ENCODE data around the gene STK35. TPM values are rescaled to one million over a fixed set of nuclear protein-coding genes. Genes with fewer than 3 reads are reported as not detected.

Gene STK35
- polyA plus RNA-seq = 1 to 10 TPM; 3.2 to 7.6 (median 4.5) TPM

GRCh38 chr20:2101057-2101864, at the start of gene STK35:
Gene STK35, plus strand, starts transcription at chr20:2101827. Its CDS starts 55 bp downstream, at chr20:2101882.
- DNase-seq = no peak
- Mint-ChIP-seq H3K36me3 (no peaks in the 10 kb centered on the region), H3K4me1 (peaks cover 40 to 41% of the 10 kb centered on the region in 2 donors), H3K27me3 (ENCODE audit: low read depth in 3 of 3) (peaks cover 6 to 13% (median 12%) of the 10 kb centered on the region in 3 donors), H3K27ac (peak within 1 kb of the TSS; percentile 97 to 100 (median 100)), H3K9me3 (no peaks in the 10 kb centered on the region), H3K4me3 (peak within 1 kb of the TSS; percentile 90 to 96 (median 94))

- no peak for DNase-seq
- Mint-ChIP-seq H3K36me3 (no peaks in the 10 kb centered on the region), H3K4me1 (no peaks in the 10 kb centered on the region), H3K27me3 (ENCODE audit: low read depth in 3 of 3) (peaks cover 3 to 15% (median 5%) of the 10 kb centered on the region in 3 donors), H3K4me3 (no peak overlapping the region), H3K27ac (no peak overlapping the region), H3K9me3 (no peaks in the 10 kb centered on the region)
Observed at GRCh38 chr20:2051946-2052345, 49.7 kb upstream of the STK35 start.

GRCh38 chr20:2052741-2053140, 48.9 kb upstream of the STK35 start:
- peaks cover 0 to 2% (median 0%) of the 10 kb centered on the region in 6 donors for H3K9me3 Mint-ChIP-seq
- DNase-seq = no peak
- no peaks in the 10 kb centered on the region for H3K36me3 Mint-ChIP-seq
- peaks cover 7 to 17% (median 7%) of the 10 kb centered on the region in 3 donors for H3K27me3 Mint-ChIP-seq (ENCODE audit: low read depth in 3 of 3)
- no peak overlapping the region for H3K4me3 Mint-ChIP-seq
- no peak overlapping the region for H3K27ac Mint-ChIP-seq
- H3K4me1 Mint-ChIP-seq = no peaks in the 10 kb centered on the region

DNA sequence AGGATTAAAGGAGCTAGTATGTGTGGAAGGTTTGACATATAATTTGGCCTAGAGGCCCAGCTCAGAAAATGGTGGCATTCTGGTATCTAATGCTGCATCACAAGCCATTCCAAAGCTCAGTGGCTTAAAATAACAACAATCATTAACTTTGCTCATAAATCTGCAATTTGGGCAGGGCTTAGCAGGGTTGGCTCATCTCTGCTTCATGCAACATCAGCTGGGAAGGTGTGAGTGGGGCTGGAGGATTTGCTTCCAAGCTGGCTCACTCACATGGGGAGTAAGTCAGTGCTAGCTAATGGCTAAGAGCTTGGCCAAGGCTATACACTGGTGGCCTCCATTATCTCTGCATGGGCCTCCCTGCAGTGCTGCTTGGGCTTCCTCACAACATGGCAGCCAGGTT, 48.0 kb upstream of the STK35 start:
- no peak for DNase-seq
- Mint-ChIP-seq H3K4me3 (no peak overlapping the region), H3K4me1 (no peaks in the 10 kb centered on the region), H3K27ac (no peak overlapping the region), H3K27me3 (ENCODE audit: low read depth in 3 of 3) (peaks cover 8 to 21% (median 8%) of the 10 kb centered on the region in 3 donors), H3K9me3 (peaks cover 0 to 5% (median under 1%) of the 10 kb centered on the region in 6 donors), H3K36me3 (no peaks in the 10 kb centered on the region)

DNA sequence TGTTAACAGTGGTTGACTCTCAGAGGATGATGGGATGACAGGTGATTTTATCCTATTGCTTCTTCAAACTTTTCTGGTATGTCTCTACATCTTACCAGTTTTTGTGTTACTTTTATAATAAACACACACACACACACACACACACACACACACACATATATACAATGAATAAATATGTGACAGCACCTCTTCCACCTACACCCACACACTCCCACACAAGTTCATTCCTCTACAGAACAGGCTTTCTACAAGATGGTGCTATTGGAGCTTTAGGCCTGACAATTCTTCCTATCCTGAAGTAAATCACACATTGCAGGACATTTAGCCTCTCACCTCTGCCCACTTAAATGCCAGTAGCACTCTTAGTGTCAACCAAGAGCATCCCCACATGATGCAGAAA, 46.7 kb upstream of the STK35 start:
- no peak overlapping the region for H3K4me3 Mint-ChIP-seq
- no peaks in the 10 kb centered on the region for H3K36me3 Mint-ChIP-seq
- no peak overlapping the region for H3K27ac Mint-ChIP-seq
- DNase-seq = no peak
- peaks cover 8 to 18% (median 8%) of the 10 kb centered on the region in 3 donors for H3K27me3 Mint-ChIP-seq (ENCODE audit: low read depth in 3 of 3)
- H3K4me1 Mint-ChIP-seq = no peaks in the 10 kb centered on the region
- peaks cover 0 to 6% (median under 1%) of the 10 kb centered on the region in 6 donors for H3K9me3 Mint-ChIP-seq

- Mint-ChIP-seq H3K27me3 (ENCODE audit: low read depth in 3 of 3) (peaks cover 7 to 13% (median 10%) of the 10 kb centered on the region in 3 donors), H3K36me3 (no peaks in the 10 kb centered on the region), H3K4me3 (no peak overlapping the region), H3K27ac (no peak overlapping the region), H3K4me1 (no peaks in the 10 kb centered on the region), H3K9me3 (peaks cover 0 to 6% (median under 1%) of the 10 kb centered on the region in 6 donors)
- DNase-seq = no peak
Observed at GRCh38 chr20:2059411-2059810, 42.2 kb upstream of the STK35 start.

- H3K4me1 Mint-ChIP-seq = no peaks in the 10 kb centered on the region
- peaks cover 3 to 21% (median 12%) of the 10 kb centered on the region in 3 donors for H3K27me3 Mint-ChIP-seq (ENCODE audit: low read depth in 3 of 3)
- H3K36me3 Mint-ChIP-seq = no peaks in the 10 kb centered on the region
- DNase-seq = no peak
- no peak overlapping the region for H3K27ac Mint-ChIP-seq
- no peaks in the 10 kb centered on the region for H3K9me3 Mint-ChIP-seq
- no peak overlapping the region for H3K4me3 Mint-ChIP-seq
Observed at GRCh38 chr20:2065099-2065498, 36.5 kb upstream of the STK35 start.

GRCh38 chr20:2066461-2067122, 35.0 kb upstream of the STK35 start:
- no peaks in the 10 kb centered on the region for H3K4me1 Mint-ChIP-seq
- peaks cover 3 to 21% (median 16%) of the 10 kb centered on the region in 3 donors for H3K27me3 Mint-ChIP-seq (ENCODE audit: low read depth in 3 of 3)
- no peaks in the 10 kb centered on the region for H3K9me3 Mint-ChIP-seq
- DNase-seq = no peak
- H3K4me3 Mint-ChIP-seq = no peak overlapping the region
- H3K36me3 Mint-ChIP-seq = no peaks in the 10 kb centered on the region
- no peak overlapping the region for H3K27ac Mint-ChIP-seq

DNA sequence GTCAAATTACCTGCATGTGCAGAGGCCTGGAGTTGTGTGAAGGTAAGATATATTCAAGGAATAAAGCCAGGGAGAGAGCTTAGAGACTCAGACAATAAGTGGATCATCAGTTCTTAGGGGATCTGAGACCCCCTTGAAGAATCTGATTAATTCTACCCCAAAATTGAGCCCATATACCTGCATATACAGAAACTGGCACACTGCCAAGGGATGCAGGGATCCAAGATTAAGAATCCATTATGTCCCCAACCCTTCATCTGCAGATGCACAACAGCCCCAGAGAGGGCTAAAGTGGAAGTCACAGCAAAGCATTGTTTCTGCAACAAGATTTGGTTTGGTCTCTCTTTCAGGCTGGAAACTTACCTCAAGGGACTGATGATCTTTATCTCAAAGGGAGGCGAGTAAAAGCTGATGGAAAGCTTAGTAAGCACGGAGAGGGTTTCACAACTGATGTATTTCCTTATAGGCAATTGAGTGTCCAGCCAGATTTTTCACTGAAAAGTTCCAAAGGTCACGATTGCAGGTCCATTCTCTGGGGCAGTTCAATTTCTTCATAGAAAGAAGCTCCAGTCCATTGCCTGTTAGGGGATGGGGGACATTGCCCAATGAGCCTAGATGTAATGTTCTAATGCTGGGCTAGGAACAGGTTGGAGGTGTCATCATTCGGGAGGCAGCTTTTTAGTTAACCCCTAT, 20.9 kb upstream of the STK35 start:
- H3K4me1 Mint-ChIP-seq = no peaks in the 10 kb centered on the region
- H3K9me3 Mint-ChIP-seq = no peaks in the 10 kb centered on the region
- no peak overlapping the region for H3K27ac Mint-ChIP-seq
- H3K27me3 Mint-ChIP-seq (ENCODE audit: low read depth in 3 of 3) = peaks cover 5 to 19% (median 11%) of the 10 kb centered on the region in 3 donors
- no peak for DNase-seq
- no peak overlapping the region for H3K4me3 Mint-ChIP-seq
- no peaks in the 10 kb centered on the region for H3K36me3 Mint-ChIP-seq

GRCh38 chr20:2084703-2085102, 16.9 kb upstream of the STK35 start:
- Mint-ChIP-seq H3K4me1 (no peaks in the 10 kb centered on the region), H3K27me3 (ENCODE audit: low read depth in 3 of 3) (peaks cover 7 to 12% (median 7%) of the 10 kb centered on the region in 3 donors), H3K9me3 (peaks cover 0 to under 1% (median 0%) of the 10 kb centered on the region in 6 donors), H3K4me3 (no peak overlapping the region), H3K36me3 (no peaks in the 10 kb centered on the region), H3K27ac (no peak overlapping the region)
- DNase-seq = no peak

DNA sequence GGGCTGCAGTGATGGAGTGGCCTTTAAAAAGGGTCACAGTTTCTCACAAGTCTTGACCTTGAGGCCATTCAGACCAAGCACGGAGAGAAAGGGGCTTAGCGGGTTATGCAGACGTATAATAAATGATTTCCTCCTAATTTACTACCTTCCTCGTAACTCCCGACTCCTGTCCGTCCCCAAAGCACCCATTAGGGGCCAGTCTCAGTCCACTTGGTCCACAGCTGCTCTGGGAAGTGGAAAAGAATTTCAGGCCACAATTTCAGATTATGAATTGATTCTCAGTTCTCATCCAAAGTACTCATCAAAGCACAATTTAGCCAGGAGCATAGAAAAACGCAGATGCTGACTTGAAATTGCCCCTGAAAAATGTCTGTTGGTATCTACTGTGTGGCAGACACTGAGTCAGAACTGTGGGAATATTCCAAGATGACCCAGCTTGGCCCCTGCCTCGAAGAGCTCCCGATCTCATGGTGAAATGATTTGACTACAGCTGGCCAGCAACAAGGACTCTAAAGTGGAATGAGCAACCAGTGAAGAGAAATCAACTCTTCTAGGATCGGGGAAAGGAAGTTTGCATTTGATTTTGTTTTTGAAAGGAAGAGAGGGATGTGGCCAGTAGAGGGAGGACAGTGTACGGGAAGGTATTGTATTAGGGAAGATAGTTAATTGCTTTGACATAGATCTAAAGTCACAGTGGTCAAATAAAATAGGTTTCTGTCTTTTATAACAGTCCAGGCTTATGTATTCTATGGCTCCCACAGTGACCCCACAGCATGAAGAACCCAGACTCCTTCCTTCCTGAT, 15.2 kb upstream of the STK35 start:
- Mint-ChIP-seq H3K9me3 (peaks cover 0 to 2% (median 0%) of the 10 kb centered on the region in 6 donors), H3K4me3 (no peak overlapping the region), H3K4me1 (no peaks in the 10 kb centered on the region), H3K27ac (no peak overlapping the region), H3K36me3 (no peaks in the 10 kb centered on the region), H3K27me3 (ENCODE audit: low read depth in 3 of 3) (peaks cover 7 to 8% (median 8%) of the 10 kb centered on the region in 3 donors)
- no peak for DNase-seq

DNA sequence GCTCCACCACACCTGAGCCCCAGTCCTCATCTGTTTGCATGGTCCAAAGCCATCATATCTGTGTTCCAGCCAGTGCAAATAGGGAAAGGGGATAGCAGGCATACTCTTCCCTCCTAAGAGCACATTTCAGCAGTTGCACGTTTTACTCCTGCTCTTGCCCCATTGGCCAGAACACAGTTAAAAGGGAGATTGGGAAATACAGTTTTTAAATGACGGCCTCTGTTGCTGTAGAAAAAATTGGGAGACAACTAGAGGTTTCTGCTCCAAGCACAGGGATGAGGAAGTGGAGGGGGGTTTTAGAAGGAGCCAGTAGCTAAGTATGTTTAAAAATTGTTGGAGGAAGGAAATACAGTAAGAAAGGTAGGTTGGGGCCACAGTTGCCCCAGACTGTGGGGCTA, 14.6 kb upstream of the STK35 start:
- Mint-ChIP-seq H3K4me3 (no peak overlapping the region), H3K9me3 (peaks cover 0 to 2% (median 0%) of the 10 kb centered on the region in 6 donors), H3K27me3 (ENCODE audit: low read depth in 3 of 3) (peaks cover 5 to 8% (median 6%) of the 10 kb centered on the region in 3 donors), H3K27ac (no peak overlapping the region), H3K4me1 (no peaks in the 10 kb centered on the region), H3K36me3 (no peaks in the 10 kb centered on the region)
- DNase-seq = no peak

- no peak overlapping the region for H3K27ac Mint-ChIP-seq
- no peak overlapping the region for H3K4me3 Mint-ChIP-seq
- peaks cover 0 to 2% (median 0%) of the 10 kb centered on the region in 6 donors for H3K9me3 Mint-ChIP-seq
- no peaks in the 10 kb centered on the region for H3K36me3 Mint-ChIP-seq
- peaks cover 6 to 8% (median 7%) of the 10 kb centered on the region in 3 donors for H3K27me3 Mint-ChIP-seq (ENCODE audit: low read depth in 3 of 3)
- no peak for DNase-seq
- H3K4me1 Mint-ChIP-seq = no peaks in the 10 kb centered on the region
Observed at GRCh38 chr20:2088891-2089290, 12.7 kb upstream of the STK35 start.
